ENCODE measurements around the gene TICAM2.

GRCh38 chr5:115640274-115640673, 38.0 kb upstream of the TICAM2 start:
- TF ChIP-seq YY1 (IDR thresholded peaks at IDR 0.05; ENCODE audit: insufficient read depth, insufficient read length) (no peak), ZNF274 (IDR thresholded peaks at IDR 0.05; ENCODE audit: low read depth, low read length) (no peak)

Data from NT2/D1 (cell line).